ENCODE data around the gene NOTCH1.

The NOTCH1 gene

GRCh38 chr9:136592666-136593065 lies 46.8 kb upstream of the NOTCH1 start:
- Histone ChIP-seq H3K9me3 (ENCODE audit: insufficient read depth, low read length, severe bottlenecking) (no peaks in the 10 kb centered on the region), H4K20me1 (ENCODE audit: insufficient read depth, low read length) (no peaks in the 10 kb centered on the region), H3K79me2 (ENCODE audit: insufficient read depth, low read length) (peaks cover under 1% of the 10 kb centered on the region; the same call in 1 of the 2 replicates), H3K4me2 (ENCODE audit: insufficient read depth, low read length) (no peak overlapping the region), H3K36me3 (ENCODE audit: insufficient read depth, low read length) (no peaks in the 10 kb centered on the region; the same call in 1 of the 2 replicates), H3K4me3 (ENCODE audit: low read depth in 1 of 2, low read length in 2 of 2) (no peak overlapping the region), H3K27ac (ENCODE audit: low read length) (peak overlapping the region; percentile 61), H3K27me3 (ENCODE audit: insufficient read depth, low read length, poor library complexity) (no peaks in the 10 kb centered on the region), H3K9ac (ENCODE audit: low read depth, low read length) (no peak overlapping the region; the same call in 1 of the 2 replicates), H3K4me1 (ENCODE audit: insufficient read depth, low read length) (peaks cover 43% of the 10 kb centered on the region), H2AFZ (ENCODE audit: low read depth, low read length) (no peak overlapping the region)
- DNase-seq (no peak), ATAC-seq (ENCODE audit: insufficient read depth, low read depth) (no peak)
- no peak for TF ChIP-seq CTCF (IDR thresholded peaks at IDR 0.05; ENCODE audit: borderline replicate concordance, extremely low read depth, low read length, poor library complexity, severe bottlenecking)
- TF ChIP-seq EZH2 (IDR thresholded peaks at IDR 0.05; ENCODE audit: borderline replicate concordance, low read depth, low read length, severe bottlenecking): no peak

- no peak for ATAC-seq (ENCODE audit: insufficient read depth, low read depth)
- Histone ChIP-seq H3K79me2 (ENCODE audit: insufficient read depth, low read length) (peaks cover 15% of the 10 kb centered on the region), H2AFZ (ENCODE audit: low read depth, low read length) (no peak overlapping the region), H3K27me3 (ENCODE audit: insufficient read depth, low read length, poor library complexity) (no peaks in the 10 kb centered on the region), H3K27ac (ENCODE audit: low read length) (peak overlapping the region; percentile 100), H3K9ac (ENCODE audit: low read depth, low read length) (no peak overlapping the region), H3K4me3 (ENCODE audit: low read depth in 1 of 2, low read length in 2 of 2) (no peak overlapping the region), H4K20me1 (ENCODE audit: insufficient read depth, low read length) (no peaks in the 10 kb centered on the region), H3K36me3 (ENCODE audit: insufficient read depth, low read length) (no peaks in the 10 kb centered on the region; the same call in 1 of the 2 replicates), H3K9me3 (ENCODE audit: insufficient read depth, low read length, severe bottlenecking) (no peaks in the 10 kb centered on the region), H3K4me2 (ENCODE audit: insufficient read depth, low read length) (no peak overlapping the region), H3K4me1 (ENCODE audit: insufficient read depth, low read length) (peaks cover 44% of the 10 kb centered on the region)
- no peak for DNase-seq
- TF ChIP-seq EZH2 (IDR thresholded peaks at IDR 0.05; ENCODE audit: borderline replicate concordance, low read depth, low read length, severe bottlenecking) (no peak), CTCF (IDR thresholded peaks at IDR 0.05; ENCODE audit: borderline replicate concordance, extremely low read depth, low read length, poor library complexity, severe bottlenecking) (no peak)
Measured at GRCh38 chr9:136590821-136591752, 45.2 kb upstream of the NOTCH1 start.

- H3K79me2 ChIP-seq (ENCODE audit: insufficient read depth, low read length): peaks cover 25% of the 10 kb centered on the region
- no peak for DNase-seq
Measured at GRCh38 chr9:136589766-136590763, 44.2 kb upstream of the NOTCH1 start.

More at GRCh38 chr9:136589766-136590763, 44.2 kb upstream of the NOTCH1 start:
- no peak for TF ChIP-seq CTCF (IDR thresholded peaks at IDR 0.05; ENCODE audit: borderline replicate concordance, extremely low read depth, low read length, poor library complexity, severe bottlenecking)
- no peak for TF ChIP-seq EZH2 (IDR thresholded peaks at IDR 0.05; ENCODE audit: borderline replicate concordance, low read depth, low read length, severe bottlenecking)
- ATAC-seq (ENCODE audit: insufficient read depth, low read depth): no peak
- H3K27ac ChIP-seq (ENCODE audit: low read length): peak overlapping the region; percentile 100
- H3K4me2 ChIP-seq (ENCODE audit: insufficient read depth, low read length): no peak overlapping the region
- H3K9me3 ChIP-seq (ENCODE audit: insufficient read depth, low read length, severe bottlenecking): no peaks in the 10 kb centered on the region
- no peaks in the 10 kb centered on the region for H3K27me3 ChIP-seq (ENCODE audit: insufficient read depth, low read length, poor library complexity)
- H3K4me3 ChIP-seq (ENCODE audit: low read depth in 1 of 2, low read length in 2 of 2): no peak overlapping the region
- H3K9ac ChIP-seq (ENCODE audit: low read depth, low read length): no peak overlapping the region
- no peak overlapping the region for H2AFZ ChIP-seq (ENCODE audit: low read depth, low read length)
- H4K20me1 ChIP-seq (ENCODE audit: insufficient read depth, low read length): no peaks in the 10 kb centered on the region
- no peaks in the 10 kb centered on the region; the same call in 1 of the 2 replicates for H3K36me3 ChIP-seq (ENCODE audit: insufficient read depth, low read length)
- H3K4me1 ChIP-seq (ENCODE audit: insufficient read depth, low read length): peaks cover 54% of the 10 kb centered on the region

All from DND-41 (cell line).